ENCODE measurements around the gene GCN1. TPM values are rescaled to one million over a fixed set of nuclear protein-coding genes. Genes with fewer than 3 reads are reported as not detected.
A peak's percentile ranks its signal among the peaks of the same experiment; 100 is the strongest.

GCN1 gene
- polyA plus RNA-seq, 3 donors: 5.0 to 22.1 (median 8.3) TPM

DNA sequence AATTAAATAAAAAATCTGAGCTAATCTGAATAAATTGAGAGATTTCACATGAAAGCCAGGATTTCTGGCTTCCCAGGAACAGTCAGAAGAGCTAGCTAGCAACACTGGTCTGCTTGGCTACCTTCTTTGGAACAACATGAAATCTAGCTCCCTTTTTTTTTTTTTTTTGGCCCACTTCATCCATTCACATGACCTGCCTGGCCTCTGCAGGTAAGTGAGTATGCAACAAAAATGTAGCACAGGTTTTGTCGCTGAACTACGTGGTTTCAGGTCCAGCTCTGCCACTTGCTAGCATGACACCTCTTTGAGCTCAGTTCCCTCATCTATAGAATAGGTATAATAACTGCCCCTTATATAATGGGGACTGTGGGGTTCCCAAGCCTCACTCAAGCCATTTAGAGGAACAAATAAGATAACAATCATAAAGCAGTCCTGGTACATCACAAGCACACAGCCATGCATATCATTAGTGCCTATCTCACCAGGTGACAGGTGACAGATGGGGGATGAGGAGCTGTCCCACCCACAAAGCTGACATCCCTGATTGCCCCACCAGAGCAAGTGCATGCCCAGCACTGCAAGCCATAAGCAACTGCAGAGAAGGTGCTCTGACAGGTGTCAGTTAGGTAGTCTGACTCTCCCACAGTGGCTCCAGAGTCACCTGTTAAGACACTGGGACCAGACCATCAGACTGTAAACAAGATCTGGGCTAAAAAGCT is 45.4 kb upstream of the GCN1 start:
- WGBS (ENCODE audit: insufficient coverage): no CpG with 5 or more reads among the region's 2 CpGs
- Histone ChIP-seq H3K79me2 (ENCODE audit: insufficient read depth, low read length) (peaks cover 93% of the 10 kb centered on the region), H3K27ac (ENCODE audit: low read depth in 1 of 2, low read length in 2 of 2) (no peak overlapping the region), H3K9ac (ENCODE audit: insufficient read depth, low read length, poor library complexity, severe bottlenecking) (no peak overlapping the region), H3K36me3 (replicated peaks in 1 of 2; ENCODE audit: control insufficient read depth in 1 of 2, insufficient read depth in 2 of 2, low read length in 2 of 2) (peaks cover 3 to 26% of the 10 kb centered on the region in 2 donors), H3K4me2 (replicated peaks; ENCODE audit: extremely low read depth, low read length, poor library complexity, severe bottlenecking) (no peak overlapping the region), H3K27me3 (ENCODE audit: control insufficient read depth in 2 of 2, insufficient read depth in 2 of 2, low read length in 2 of 2) (no peaks in the 10 kb centered on the region), H2AFZ (ENCODE audit: insufficient read depth, low read depth, low read length, poor library complexity, severe bottlenecking) (no peak overlapping the region), H3K4me1 (ENCODE audit: control insufficient read depth in 1 of 2, insufficient read depth in 2 of 2, low read length in 2 of 2) (peaks cover 73 to 84% of the 10 kb centered on the region in 2 donors), H3K4me3 (replicated peaks in 1 of 3; ENCODE audit: low read depth in 2 of 3, low read length in 3 of 3) (no peak overlapping the region), H4K20me1 (ENCODE audit: insufficient read depth, low read length) (peaks cover 93% of the 10 kb centered on the region), H3K9me3 (replicated peaks in 1 of 2; ENCODE audit: control insufficient read depth in 1 of 2, insufficient read depth in 1 of 2, low read length in 2 of 2) (no peaks in the 10 kb centered on the region)
- TF ChIP-seq, protein P1, sequence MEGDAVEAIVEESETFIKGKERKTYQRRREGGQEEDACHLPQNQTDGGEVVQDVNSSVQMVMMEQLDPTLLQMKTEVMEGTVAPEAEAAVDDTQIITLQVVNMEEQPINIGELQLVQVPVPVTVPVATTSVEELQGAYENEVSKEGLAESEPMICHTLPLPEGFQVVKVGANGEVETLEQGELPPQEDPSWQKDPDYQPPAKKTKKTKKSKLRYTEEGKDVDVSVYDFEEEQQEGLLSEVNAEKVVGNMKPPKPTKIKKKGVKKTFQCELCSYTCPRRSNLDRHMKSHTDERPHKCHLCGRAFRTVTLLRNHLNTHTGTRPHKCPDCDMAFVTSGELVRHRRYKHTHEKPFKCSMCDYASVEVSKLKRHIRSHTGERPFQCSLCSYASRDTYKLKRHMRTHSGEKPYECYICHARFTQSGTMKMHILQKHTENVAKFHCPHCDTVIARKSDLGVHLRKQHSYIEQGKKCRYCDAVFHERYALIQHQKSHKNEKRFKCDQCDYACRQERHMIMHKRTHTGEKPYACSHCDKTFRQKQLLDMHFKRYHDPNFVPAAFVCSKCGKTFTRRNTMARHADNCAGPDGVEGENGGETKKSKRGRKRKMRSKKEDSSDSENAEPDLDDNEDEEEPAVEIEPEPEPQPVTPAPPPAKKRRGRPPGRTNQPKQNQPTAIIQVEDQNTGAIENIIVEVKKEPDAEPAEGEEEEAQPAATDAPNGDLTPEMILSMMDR (IDR thresholded peaks at IDR 0.05): no peak
- Mint-ChIP-seq H3K27ac (no peak overlapping the region), H3K4me1 (peaks cover 90% of the 10 kb centered on the region), H3K4me3 (no peak overlapping the region), H3K27me3 (ENCODE audit: low read depth in 3 of 3) (peaks cover 0 to 4% (median 1%) of the 10 kb centered on the region in 3 donors), H3K36me3 (peaks cover 34 to 54% of the 10 kb centered on the region in 2 donors), H3K9me3 (peaks cover 0 to 3% (median 0%) of the 10 kb centered on the region in 7 donors)
- DNase-seq: no peak
- intact Hi-C loops (cut with micrococcal nuclease): no loop called here

DNA sequence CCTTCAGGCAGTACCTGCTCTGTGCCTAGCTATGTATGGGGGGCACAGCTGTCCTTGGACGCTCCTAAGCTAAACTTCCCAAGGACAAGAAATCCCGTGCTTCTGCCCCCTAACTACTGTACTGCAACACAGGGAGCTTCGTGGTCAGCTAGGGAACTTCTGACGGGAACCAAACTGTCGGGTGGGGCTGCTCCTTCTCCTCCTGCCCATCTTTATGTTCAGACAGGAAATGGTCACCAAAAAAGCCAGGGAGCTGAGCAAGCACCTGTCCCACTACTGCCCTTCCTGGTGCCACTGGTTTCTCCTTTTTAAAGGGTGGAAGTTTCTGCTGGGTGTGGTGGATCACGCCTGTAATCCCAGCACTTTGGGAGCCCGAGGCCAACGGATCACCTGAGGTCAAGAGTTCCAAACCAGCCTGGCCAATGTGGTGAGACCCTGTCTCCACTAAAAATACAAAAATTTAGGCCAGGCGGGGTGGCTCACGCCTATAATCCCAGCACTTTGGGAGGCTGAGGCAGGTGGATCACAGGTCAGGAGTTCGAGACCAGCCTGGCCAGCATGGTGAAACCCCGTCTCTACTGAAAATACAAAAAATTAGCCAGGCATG is 44.4 kb upstream of the GCN1 start:
- H3K36me3 ChIP-seq (replicated peaks in 1 of 2; ENCODE audit: control insufficient read depth in 1 of 2, insufficient read depth in 2 of 2, low read length in 2 of 2): peaks cover 3 to 26% of the 10 kb centered on the region in 2 donors
- H3K27me3 ChIP-seq (ENCODE audit: control insufficient read depth in 2 of 2, insufficient read depth in 2 of 2, low read length in 2 of 2): no peaks in the 10 kb centered on the region
- DNase-seq: no peak
- WGBS (ENCODE audit: insufficient coverage): 100% methylated on average over 2 of the region's 12 CpGs
- intact Hi-C loops (cut with micrococcal nuclease): no loop called here
- peak overlapping the region; percentile 70 for H3K4me2 ChIP-seq (replicated peaks; ENCODE audit: extremely low read depth, low read length, poor library complexity, severe bottlenecking)
- H3K9me3 ChIP-seq (replicated peaks in 1 of 2; ENCODE audit: control insufficient read depth in 1 of 2, insufficient read depth in 1 of 2, low read length in 2 of 2): no peaks in the 10 kb centered on the region
- H3K4me3 ChIP-seq (replicated peaks in 1 of 3; ENCODE audit: low read depth in 2 of 3, low read length in 3 of 3): peak overlapping the region in 1 of 3 experiments; percentile 56
- TF ChIP-seq, protein P1 (IDR thresholded peaks at IDR 0.05): no peak
- peak overlapping the region; percentile 83 to 93 (median 91) for H3K27ac Mint-ChIP-seq
- H3K9me3 Mint-ChIP-seq: no peaks in the 10 kb centered on the region
- no peak overlapping the region for H3K9ac ChIP-seq (ENCODE audit: insufficient read depth, low read length, poor library complexity, severe bottlenecking)
- H3K4me1 Mint-ChIP-seq: peaks cover 96% of the 10 kb centered on the region
- H4K20me1 ChIP-seq (ENCODE audit: insufficient read depth, low read length): peaks cover 90% of the 10 kb centered on the region
- no peak overlapping the region for H2AFZ ChIP-seq (ENCODE audit: insufficient read depth, low read depth, low read length, poor library complexity, severe bottlenecking)
- peaks cover 0 to 3% (median 1%) of the 10 kb centered on the region in 3 donors for H3K27me3 Mint-ChIP-seq (ENCODE audit: low read depth in 3 of 3)
- H3K27ac ChIP-seq (ENCODE audit: low read depth in 1 of 2, low read length in 2 of 2): peak overlapping the region; percentile 68 to 81
- H3K4me1 ChIP-seq (ENCODE audit: control insufficient read depth in 1 of 2, insufficient read depth in 2 of 2, low read length in 2 of 2): peaks cover 83 to 94% of the 10 kb centered on the region in 2 donors
- H3K36me3 Mint-ChIP-seq: peaks cover 33 to 54% of the 10 kb centered on the region in 2 donors
- peak overlapping the region; percentile 64 to 87 for H3K4me3 Mint-ChIP-seq
- H3K79me2 ChIP-seq (ENCODE audit: insufficient read depth, low read length): peaks cover 98% of the 10 kb centered on the region
